HepG2 (cell line): ENCODE results near the gene GJA5.

Experiments
- CBX2 ChIP-seq, 2 experiments: fragments of 200-600 bp in 1 of 2; sonication (generic); formaldehyde crosslinking in 1 of 2; IDR thresholded peaks; 2 replicates each; pipeline versions ENCODE4 v1.7.0 to v1.8.1; 2018 to 2022; ENCODE audit warnings: low read depth in 2 of 2, low read length in 1 of 2, mild to moderate bottlenecking in 1 of 2, missing genetic modification reagents in 1 of 2
- POLR2AphosphoS5 ChIP-seq: IDR thresholded peaks from 2 replicates; pipeline ENCODE4 v1.6.1; 2012; ENCODE audit warnings: low read depth, low read length
- TBP ChIP-seq: sonication (generic); formaldehyde crosslinking; IDR thresholded peaks from 2 replicates; pipeline ENCODE4 v1.5.0; 2020; ENCODE audit warnings: missing genetic modification reagents
- TF ChIP-seq, protein P1 (sequence below): sonication (generic); formaldehyde crosslinking; IDR thresholded peaks from 2 replicates; pipeline ENCODE4 v1.4.0; 2020; ENCODE audit warnings: mild to moderate bottlenecking, low read depth, missing genetic modification reagents

DNA sequence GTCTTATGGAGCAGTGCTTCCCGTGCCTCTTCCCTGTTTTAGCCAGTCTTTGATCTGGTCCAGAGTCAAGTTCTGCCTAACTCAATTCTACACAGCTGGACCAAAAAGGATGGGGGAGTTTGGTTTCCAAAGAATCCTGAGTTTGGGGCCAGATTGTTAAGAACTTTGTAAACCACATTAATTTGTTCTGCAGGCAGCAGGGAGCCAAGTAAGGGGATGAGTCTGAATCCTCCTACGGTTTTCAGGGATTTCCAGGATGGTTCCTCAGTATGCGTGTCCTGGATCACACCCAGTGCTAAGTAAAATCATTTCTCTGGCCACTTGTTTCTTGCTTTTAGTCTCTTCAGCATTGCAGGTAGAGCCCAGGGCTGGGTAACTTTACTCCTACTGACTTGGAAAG is 26.1 kb upstream of the GJA5 start:
- no peak for TF ChIP-seq POLR2AphosphoS5
- no peak for TF ChIP-seq TBP (CRISPR knock-in tag)
- TF ChIP-seq CBX2 (IDR thresholded peaks at IDR 0.05; ENCODE audit: low read depth, low read length), result no peak
- no peak for TF ChIP-seq CBX2 (CRISPR knock-in tag; IDR thresholded peaks at IDR 0.05; ENCODE audit: low read depth)
- TF ChIP-seq, protein P1, sequence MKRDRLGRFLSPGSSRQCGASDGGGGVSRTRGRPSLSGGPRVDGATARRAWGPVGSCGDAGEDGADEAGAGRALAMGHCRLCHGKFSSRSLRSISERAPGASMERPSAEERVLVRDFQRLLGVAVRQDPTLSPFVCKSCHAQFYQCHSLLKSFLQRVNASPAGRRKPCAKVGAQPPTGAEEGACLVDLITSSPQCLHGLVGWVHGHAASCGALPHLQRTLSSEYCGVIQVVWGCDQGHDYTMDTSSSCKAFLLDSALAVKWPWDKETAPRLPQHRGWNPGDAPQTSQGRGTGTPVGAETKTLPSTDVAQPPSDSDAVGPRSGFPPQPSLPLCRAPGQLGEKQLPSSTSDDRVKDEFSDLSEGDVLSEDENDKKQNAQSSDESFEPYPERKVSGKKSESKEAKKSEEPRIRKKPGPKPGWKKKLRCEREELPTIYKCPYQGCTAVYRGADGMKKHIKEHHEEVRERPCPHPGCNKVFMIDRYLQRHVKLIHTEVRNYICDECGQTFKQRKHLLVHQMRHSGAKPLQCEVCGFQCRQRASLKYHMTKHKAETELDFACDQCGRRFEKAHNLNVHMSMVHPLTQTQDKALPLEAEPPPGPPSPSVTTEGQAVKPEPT (CRISPR knock-in tag), result no peak
